HAP-1 (cell line): ENCODE data around the gene SYNGAP1.

Experiments
- DNase-seq, 2 experiments: peaks; one replicate each; pipeline ENCODE4 v3.0.0-alpha.2; 2016 to 2020; ENCODE audit warnings: low spot score in 2 of 2
- H3K27me3 ChIP-seq: fragments of 250-450 bp; sonication (Bioruptor Pico); 2 replicates; pipeline ENCODE4 v1.5.1; 2020; ENCODE audit warnings: low read depth, mild to moderate bottlenecking, moderate library complexity
- H3K36me3 ChIP-seq: fragments of 250-450 bp; sonication (Bioruptor Pico); replicated peaks from 2 replicates; pipeline ENCODE4 v1.5.1; 2020; ENCODE audit warnings: mild to moderate bottlenecking
- H3K4me1 ChIP-seq: fragments of 250-450 bp; sonication (Bioruptor Pico); 2 replicates; pipeline ENCODE4 v1.5.1; 2020; ENCODE audit warnings: mild to moderate bottlenecking
- H3K4me3 ChIP-seq: fragments of 250-450 bp; sonication (Bioruptor Pico); 2 replicates; pipeline ENCODE4 v1.5.1; 2020; ENCODE audit warnings: mild to moderate bottlenecking, moderate library complexity
- H3K9me3 ChIP-seq: fragments of 250-450 bp; sonication (Bioruptor Pico); 2 replicates; pipeline ENCODE4 v1.5.1; 2020; ENCODE audit warnings: mild to moderate bottlenecking, moderate library complexity
- in situ Hi-C: fragments of 300-500 bp; cut with MboI; formaldehyde crosslinking; loops from 3 replicates; pipeline ENCODE4 v1.14.3; 2020; ENCODE audit warnings: low sequenced_read_pairs, inconsistent platforms, mixed read lengths

The SYNGAP1 gene

DNA sequence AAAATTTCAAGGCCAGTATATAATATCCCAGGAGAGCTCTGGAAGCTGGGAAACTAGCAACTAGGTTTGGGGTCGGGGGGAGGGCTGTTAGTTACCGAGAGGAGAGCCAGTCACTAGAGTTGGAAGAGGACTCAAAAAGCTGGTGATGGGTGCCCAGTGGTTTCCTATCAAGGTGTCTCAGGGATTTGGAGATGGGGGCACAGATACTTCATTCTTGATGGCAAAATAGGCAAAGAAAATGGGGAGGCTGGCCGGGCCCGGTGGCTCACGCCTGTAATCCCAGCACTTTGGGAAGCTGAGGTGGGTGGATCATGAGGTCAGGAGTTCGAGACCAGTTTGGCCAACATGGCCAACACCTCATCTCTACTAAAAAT is 8.2 kb upstream of the SYNGAP1 start:
- Histone ChIP-seq H3K4me1 (peaks cover 12% of the 10 kb centered on the region), H3K4me3 (peak overlapping the region; percentile 46), H3K9me3 (no peaks in the 10 kb centered on the region), H3K36me3 (peaks cover 45% of the 10 kb centered on the region), H3K27me3 (no peaks in the 10 kb centered on the region)
- no peak for DNase-seq
- in situ Hi-C loops: no loop called here

DNA sequence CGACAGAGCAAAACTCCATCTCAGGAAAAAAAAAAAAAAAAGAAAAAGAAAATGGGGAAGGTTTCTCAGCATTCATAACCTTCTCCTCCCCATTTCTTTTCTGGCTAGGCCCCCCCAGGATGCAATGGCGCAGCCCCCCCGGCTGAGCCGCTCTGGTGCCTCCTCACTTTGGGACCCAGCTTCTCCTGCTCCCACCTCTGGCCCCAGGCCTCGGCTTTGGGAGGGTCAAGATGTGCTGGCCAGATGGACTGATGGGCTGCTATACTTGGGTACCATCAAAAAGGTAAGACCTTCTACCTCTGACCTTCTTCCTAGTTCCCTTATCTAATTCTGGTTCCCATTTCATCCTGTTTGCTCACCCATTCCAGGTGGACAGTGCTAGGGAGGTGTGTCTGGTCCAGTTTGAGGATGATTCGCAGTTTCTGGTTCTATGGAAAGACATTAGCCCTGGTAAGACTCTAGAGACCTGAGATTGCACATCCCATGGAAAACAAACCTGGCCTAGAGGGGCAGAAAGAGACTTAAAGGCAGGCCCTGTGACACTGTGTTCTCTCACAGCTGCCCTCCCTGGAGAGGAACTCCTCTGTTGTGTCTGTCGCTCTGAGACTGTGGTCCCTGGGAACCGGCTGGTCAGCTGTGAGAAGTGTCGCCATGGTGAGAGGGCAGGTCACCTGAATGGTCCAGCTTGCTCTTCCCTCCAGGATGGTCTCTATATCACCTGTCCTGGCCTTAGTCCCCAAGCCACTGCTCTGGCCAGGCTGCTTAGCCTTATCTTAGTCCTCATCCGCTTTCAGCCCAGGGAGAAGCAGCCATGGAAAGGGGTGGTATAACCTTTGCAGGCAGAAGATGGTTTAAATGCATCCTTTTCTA is 7.5 kb upstream of the SYNGAP1 start:
- no peak overlapping the region for H3K4me3 ChIP-seq
- DNase-seq: no peak
- in situ Hi-C loops: no loop called here
- H3K9me3 ChIP-seq: no peaks in the 10 kb centered on the region
- H3K36me3 ChIP-seq: peaks cover 38% of the 10 kb centered on the region
- no peaks in the 10 kb centered on the region for H3K27me3 ChIP-seq
- peaks cover 18% of the 10 kb centered on the region for H3K4me1 ChIP-seq

DNA sequence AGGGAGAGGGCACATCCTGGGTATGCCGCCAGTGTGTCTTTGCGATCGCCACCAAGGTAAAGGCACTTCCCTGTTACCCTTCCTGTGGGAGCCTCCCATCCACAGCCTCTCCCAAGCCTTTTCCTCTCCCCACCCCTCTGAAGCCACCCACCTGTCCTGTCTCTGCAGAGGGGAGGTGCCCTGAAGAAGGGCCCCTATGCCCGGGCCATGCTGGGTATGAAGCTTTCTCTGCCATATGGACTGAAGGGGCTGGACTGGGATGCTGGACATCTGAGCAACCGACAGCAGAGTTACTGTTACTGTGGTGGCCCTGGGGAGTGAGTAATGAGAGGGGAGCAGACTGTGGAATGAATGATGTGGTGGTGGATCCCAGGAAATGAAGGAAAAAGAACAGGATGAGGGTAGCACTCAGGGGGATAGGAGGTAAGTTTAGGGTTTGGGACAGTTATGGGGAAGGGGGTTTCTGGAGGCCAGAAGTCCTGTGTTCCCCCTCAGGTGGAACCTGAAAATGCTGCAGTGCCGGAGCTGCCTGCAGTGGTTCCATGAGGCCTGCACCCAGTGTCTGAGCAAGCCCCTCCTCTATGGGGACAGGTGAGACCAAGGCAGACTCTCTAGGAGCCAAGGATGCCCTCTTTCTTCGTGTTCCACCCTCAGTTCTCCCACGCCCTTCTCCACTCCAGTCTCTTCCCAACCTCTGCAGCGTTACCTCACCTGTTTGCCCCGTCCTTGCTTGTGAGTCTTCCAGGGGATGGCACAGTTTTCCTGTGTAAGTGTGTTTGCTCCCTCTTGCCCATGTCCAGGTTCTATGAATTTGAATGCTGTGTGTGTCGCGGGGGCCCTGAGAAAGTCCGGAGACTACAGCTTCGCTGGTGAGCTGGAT is 6.4 kb upstream of the SYNGAP1 start:
- in situ Hi-C loops: no loop called here
- peaks cover 20% of the 10 kb centered on the region for H3K4me1 ChIP-seq

DNA sequence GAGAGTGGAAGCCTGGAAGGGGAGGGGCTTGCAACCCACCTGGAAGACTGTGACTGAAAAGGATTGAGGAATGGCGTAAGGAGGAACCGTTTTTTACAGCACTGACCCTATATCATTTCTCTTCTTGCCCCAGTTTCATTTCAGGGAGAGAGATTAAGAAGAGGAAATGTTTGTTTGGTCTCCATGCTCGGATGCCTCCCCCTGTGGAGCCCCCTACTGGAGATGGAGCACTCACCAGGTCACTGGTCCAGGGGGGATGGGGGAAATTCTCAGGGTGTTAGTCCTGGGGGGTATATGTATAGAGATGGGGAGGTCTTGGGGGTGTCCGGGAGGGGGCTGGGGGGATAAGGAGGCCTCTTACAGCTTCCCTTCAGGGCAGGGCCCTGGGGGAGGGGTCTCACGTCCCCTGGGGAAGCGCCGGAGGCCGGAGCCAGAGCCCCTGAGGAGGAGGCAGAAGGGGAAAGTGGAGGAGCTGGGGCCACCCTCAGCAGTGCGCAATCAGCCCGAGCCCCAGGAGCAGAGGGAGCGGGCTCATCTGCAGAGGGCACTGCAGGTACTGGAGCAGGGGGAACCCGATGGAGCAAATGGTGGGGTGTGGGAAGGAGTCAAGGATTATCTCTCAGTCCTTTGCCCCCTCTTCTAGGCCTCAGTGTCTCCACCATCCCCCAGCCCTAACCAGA is 5.1 kb upstream of the SYNGAP1 start:
- H3K9me3 ChIP-seq: no peaks in the 10 kb centered on the region
- in situ Hi-C loops: no loop called here
- no peaks in the 10 kb centered on the region for H3K27me3 ChIP-seq
- no peak overlapping the region for H3K4me3 ChIP-seq
- H3K36me3 ChIP-seq: peaks cover 26% of the 10 kb centered on the region
- peaks cover 23% of the 10 kb centered on the region for H3K4me1 ChIP-seq
- peak in 1 of 2 experiments; percentile 49 for DNase-seq

More for the DNA sequence above, 6.4 kb upstream of the SYNGAP1 start:
- no peak overlapping the region for H3K4me3 ChIP-seq
- H3K9me3 ChIP-seq: no peaks in the 10 kb centered on the region
- no peak for DNase-seq
- no peaks in the 10 kb centered on the region for H3K27me3 ChIP-seq
- peaks cover 27% of the 10 kb centered on the region for H3K36me3 ChIP-seq

DNA sequence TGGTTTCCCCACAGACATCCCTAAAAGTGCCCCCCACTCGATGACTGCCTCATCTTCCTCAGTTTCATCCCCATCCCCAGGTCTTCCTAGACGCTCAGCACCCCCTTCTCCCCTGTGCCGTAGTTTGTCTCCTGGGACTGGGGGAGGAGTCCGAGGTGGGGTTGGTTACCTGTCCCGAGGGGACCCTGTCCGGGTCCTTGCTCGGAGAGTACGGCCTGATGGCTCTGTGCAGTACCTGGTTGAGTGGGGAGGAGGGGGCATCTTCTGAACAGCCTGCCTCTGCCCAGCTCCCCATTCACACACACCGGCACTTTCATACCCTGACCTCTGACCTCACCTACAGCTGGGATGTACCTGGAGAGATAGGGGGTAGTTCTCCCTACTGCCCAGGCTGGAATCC is 4.0 kb upstream of the SYNGAP1 start:
- DNase-seq: no peak
- in situ Hi-C loops: no loop called here
- Histone ChIP-seq H3K9me3 (no peaks in the 10 kb centered on the region), H3K4me1 (peaks cover 21% of the 10 kb centered on the region), H3K36me3 (peaks cover 26% of the 10 kb centered on the region), H3K27me3 (no peaks in the 10 kb centered on the region), H3K4me3 (no peak overlapping the region)

DNA sequence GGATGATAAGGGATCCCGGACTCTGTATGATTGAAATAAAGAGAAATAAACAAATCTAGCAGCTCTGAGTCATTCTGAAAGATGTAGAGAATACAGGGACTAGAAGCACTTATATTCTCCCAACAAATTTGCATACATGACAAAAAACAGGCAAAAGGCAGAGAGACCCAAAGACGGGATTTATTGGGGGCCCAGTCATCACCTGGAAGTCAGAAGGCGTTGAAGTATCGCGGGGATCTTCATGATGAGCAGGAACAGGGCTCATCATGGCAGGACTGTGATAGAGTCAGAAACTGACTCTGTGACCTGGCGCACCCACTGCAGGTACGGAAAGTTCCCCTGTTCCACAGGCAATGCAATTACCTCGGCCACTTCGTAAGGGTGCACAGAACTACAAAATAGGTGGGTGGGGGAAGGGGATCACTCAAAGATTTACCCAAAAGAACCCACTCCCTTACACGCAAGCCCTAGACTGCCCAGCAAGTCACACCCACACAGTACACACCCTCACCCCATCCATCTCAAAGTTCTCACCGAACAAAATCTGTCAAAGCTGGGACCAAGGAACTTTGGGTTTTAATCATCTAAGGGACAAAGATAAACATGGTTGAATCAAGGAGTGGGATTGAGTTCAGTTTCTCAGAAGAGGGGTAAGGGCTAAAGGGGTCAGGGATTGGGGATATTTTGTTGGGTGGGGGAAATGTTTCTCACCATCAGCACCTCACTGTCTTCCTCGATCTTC is 3.3 kb upstream of the SYNGAP1 start:
- in situ Hi-C loops: no loop called here
- DNase-seq: no peak
- Histone ChIP-seq H3K4me3 (peak overlapping the region; percentile 55), H3K27me3 (peaks cover 5% of the 10 kb centered on the region; the same call in 1 of the 2 replicates), H3K9me3 (no peaks in the 10 kb centered on the region), H3K4me1 (peaks cover 19% of the 10 kb centered on the region), H3K36me3 (peaks cover 26% of the 10 kb centered on the region)

DNA sequence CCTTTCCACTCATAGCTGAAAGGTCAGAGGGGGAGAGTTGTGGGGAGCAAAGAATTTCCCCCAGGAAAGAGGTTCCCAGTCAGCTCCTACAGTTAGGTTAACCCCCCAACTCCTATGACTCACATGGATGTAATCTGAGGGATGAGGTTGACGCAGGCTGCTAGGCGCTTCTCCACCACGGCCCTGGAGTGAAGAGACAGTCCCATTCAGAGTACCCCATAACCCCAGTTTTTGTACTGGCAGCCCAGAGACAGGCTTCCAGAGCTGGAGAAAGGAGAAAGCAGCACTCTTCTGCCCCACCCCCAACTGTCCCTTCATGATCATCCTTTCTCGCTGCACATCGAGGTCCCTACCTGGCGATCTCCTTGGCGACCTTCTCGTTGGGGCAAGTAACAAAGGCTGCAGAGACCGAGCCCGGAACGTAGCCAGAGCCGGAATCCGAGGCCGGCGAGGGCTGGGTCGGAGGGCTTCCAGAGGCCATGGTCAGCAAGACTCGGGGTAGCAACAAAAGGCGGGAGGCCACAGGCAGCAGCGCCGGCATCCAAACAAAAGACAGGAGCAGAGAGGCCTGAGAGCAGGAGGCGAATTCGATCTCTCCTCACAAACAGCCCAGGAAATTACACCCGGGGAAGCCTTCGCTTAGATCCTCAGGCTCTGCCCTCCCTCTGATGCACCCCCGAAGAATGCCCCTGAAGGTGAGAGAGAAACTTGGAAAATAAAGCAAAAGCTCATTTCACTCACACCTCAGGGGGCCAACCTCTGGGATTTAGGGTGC is 2.5 kb upstream of the SYNGAP1 start:
- peaks cover 10% of the 10 kb centered on the region for H3K27me3 ChIP-seq
- in situ Hi-C loops: no loop called here
- H3K4me3 ChIP-seq: peak overlapping the region; percentile 55
- DNase-seq: peak in 1 of 2 experiments; percentile 42
- H3K36me3 ChIP-seq: peaks cover 26% of the 10 kb centered on the region
- peaks cover 17% of the 10 kb centered on the region for H3K4me1 ChIP-seq
- no peaks in the 10 kb centered on the region for H3K9me3 ChIP-seq

DNA sequence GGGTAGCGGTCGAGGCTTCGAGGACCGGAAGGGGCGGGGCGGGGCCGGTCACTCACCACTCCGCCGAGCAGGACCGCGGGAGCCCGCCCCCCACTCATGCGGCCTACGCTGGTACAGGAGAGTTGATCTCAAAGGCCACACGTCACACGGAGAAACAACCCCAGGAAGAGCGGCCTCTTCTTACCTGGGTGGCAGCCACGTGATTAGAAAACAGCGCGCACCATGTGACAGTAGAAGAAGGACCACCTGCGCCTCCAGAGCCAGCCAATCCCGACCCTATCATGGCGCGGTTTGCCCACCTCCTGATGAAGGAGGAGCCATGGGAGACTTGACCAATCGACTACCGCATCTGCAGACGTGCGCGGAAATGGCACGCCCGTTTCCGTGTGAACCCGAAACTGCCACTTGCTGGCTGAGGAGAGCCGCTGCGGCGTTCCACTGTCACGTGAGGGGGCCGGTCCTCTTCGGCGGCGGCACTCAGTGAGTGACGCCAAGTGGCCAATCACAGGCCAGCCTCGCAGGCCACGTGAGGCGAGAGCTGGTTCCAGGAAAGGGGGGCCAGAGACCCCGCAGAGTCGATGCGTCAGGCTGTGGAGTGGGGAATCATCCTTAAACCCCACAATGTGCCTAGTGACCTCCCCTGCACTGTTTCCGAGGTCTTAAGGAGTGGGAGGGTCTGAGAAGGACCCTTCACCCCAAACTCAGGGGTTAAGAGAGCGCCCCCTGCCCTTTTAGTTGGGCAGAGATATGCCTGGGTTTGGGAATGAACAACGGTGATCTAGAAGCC is 1.8 kb upstream of the SYNGAP1 start, which contains the start of gene CUTA:
Gene CUTA (minus strand): TSS at position 205 of the 787 bp plus-strand sequence. CDS start 107 bp downstream, at position 98.
- in situ Hi-C loops: no loop called here
- Histone ChIP-seq H3K36me3 (peaks cover 25% of the 10 kb centered on the region), H3K4me1 (peaks cover 17% of the 10 kb centered on the region), H3K9me3 (no peaks in the 10 kb centered on the region), H3K4me3 (peak within 1 kb of the TSS; percentile 55), H3K27me3 (peaks cover 16% of the 10 kb centered on the region)
- peak; percentile 96 to 99 for DNase-seq

DNA sequence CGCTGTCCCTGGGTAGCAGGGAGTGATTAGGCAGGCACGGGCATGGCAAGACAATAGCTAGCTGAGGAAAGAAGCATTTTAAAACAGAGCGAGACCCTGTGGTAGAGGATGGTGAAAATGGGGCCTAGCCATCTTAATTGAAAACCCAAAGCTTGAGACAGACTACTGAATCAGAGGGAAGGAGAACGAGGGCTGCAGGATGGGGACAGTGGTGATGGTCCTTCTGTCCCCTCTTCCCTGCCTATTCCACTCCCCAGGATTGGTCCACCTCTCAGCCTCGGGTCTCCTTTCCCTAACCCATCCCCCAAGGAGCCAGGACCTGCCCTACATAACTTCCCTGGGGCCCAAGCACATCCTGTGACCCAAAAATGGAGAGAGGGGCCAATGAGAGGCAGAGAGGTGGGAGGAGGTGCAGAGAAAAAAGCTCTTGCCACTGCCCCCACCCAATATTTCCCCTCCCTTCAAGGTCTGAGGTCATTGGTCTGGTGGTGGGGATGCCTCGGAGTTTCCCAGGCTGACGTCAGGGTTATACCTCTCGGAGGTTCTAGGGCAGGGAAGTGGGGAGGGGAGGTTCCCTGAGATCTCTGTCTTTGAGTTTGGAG is 1.1 kb upstream of the SYNGAP1 start:
- Histone ChIP-seq H3K36me3 (peaks cover 18% of the 10 kb centered on the region), H3K4me1 (peaks cover 17% of the 10 kb centered on the region), H3K9me3 (no peaks in the 10 kb centered on the region), H3K27me3 (peaks cover 23% of the 10 kb centered on the region), H3K4me3 (peak overlapping the region; percentile 55)
- DNase-seq: no peak
- in situ Hi-C loops: no loop called here

DNA sequence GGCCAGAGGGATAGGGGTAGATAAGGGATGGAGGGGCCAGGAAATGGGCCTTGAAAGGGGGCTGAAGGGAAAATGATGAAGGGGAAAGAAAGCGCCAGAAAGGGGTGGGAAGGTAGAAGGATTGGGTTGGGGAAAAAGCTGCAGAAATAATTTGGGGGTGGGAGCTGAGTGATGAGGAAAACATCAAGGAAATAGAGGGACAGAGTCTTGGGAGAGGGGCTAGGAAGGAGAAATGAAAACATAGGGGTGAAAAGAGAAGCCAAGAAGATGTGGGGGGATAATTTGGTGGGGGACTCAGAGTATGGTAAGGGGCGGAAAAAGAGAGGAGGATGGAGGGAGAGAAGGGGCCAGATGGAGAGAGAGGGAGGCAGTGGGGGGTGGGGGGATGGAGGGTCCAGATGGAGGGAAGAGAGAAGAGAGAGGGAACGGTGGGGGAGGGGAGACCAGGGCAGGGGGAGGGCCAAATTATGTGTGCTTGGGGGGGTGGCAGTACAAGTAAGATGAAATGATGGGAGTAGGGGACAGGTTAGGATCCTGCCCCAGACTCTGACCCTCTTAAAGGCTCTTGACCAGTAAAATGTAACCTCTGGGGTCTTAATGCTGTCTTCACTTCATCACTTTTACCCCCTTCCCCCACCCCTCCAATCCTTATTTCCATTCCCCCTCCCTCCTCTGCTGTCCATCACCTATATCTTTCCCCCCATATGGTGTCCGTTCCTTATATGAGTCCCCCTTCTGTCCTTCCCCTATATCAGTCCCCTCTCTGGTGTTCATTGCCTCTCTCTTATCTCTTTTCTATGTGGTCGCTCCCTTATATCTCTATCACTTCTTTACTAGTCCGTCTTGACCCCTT is 852 bp downstream of the SYNGAP1 start:
- no peak for DNase-seq
- peaks cover 22% of the 10 kb centered on the region for H3K4me1 ChIP-seq
- in situ Hi-C loops: no loop called here

DNA sequence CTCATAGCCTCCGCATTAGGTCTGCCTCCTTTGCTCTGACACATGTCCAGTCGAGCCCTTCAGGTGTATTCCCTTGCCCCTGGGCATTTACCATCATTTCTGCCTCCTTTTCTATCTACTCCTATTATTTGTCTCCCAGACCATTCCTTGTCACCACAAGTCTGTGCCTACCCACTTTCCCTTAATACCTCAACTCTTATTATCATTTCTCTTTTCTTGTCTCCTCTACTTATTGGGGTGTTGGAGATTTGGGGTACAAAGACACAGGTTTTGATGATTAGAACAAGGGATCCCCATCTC is 1.4 kb downstream of the SYNGAP1 start:
- in situ Hi-C loops: no loop called here

More for the DNA sequence above, 852 bp downstream of the SYNGAP1 start:
- Histone ChIP-seq H3K4me3 (no peak overlapping the region), H3K36me3 (peaks cover 7% of the 10 kb centered on the region), H3K27me3 (peaks cover 25% of the 10 kb centered on the region), H3K9me3 (no peaks in the 10 kb centered on the region)

More for the DNA sequence above, 1.4 kb downstream of the SYNGAP1 start:
- Histone ChIP-seq H3K9me3 (no peaks in the 10 kb centered on the region), H3K27me3 (peaks cover 25% of the 10 kb centered on the region), H3K36me3 (peaks cover 1% of the 10 kb centered on the region), H3K4me3 (no peak overlapping the region), H3K4me1 (peaks cover 20% of the 10 kb centered on the region)
- DNase-seq: no peak
